GM21529 (cell line): ENCODE results near the gene DEFB129.
"Not testable (repeated sequence)": the region's sequence is repeated elsewhere in the genome, so short reads cannot be mapped to it uniquely, and the experiment has no call there.

Experiments
- ATAC-seq: cut with Tn5 transposase; IDR thresholded peaks from one replicate; pipeline ENCODE4 v1.9.1; 2021; ENCODE audit not compliant: unreplicated experiment

The DEFB129 gene, protein sequence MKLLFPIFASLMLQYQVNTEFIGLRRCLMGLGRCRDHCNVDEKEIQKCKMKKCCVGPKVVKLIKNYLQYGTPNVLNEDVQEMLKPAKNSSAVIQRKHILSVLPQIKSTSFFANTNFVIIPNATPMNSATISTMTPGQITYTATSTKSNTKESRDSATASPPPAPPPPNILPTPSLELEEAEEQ

DNA sequence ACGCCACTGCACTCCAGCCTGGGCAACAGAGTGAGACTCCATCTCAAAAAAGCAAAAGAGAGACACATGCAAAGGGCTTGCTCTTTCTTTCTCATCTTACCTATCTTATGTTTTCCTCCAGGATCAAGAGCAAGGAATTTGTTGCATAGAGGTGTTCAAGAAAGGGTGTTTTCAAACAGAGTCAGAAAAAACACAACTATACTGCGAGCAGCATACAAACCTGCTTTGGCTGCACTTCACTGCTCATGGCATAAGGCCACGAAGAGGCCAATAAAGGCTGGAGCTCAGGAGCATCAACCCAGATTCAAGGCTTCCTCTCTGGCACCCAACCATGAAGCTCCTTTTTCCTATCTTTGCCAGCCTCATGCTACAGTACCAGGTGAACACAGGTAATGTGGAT lies at the start of gene DEFB129:
TSS of gene DEFB129 (plus strand) at position 301 of the 400 bp plus-strand sequence. CDS start at position 332, 31 bp downstream.
- no peak for ATAC-seq

DNA sequence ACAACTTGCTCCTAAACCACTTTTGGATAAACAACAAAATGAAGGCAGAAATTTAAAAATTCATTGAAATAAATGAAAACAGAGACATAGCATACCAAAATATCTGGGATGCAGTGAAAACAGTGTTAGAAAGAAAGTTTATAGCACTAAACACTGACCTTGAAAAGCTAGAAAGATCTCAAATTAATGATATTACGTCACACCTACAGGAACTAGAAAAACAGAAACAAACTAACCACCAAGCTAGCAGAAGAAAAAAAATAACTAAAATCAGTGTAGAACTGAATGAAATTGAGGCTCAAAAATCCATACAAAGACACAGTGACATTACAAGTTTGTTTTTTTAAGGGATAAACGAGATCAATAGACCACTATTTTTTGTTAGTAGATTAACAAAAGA lies 42.8 kb upstream of the DEFB129 start:
- ATAC-seq = no peak

DNA sequence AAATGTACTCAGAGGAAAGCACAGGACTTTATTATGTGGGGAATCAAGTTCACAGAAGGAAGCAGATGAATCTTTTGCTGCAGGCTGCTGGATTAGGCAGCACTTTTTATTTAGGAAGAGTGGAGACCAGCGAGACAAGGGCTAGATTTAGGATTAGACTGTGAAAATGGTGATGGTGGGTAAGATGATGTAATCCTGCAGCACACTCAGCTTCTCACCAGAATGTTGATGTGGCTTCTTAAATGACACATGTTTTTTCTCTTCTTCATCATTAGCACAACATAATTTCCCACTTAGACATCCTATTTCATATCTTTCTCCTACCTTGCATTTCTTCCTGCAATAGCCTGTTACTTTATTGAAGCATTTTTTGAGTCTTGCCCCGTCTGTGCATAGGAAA lies 39.3 kb upstream of the DEFB129 start:
- ATAC-seq = no peak

DNA sequence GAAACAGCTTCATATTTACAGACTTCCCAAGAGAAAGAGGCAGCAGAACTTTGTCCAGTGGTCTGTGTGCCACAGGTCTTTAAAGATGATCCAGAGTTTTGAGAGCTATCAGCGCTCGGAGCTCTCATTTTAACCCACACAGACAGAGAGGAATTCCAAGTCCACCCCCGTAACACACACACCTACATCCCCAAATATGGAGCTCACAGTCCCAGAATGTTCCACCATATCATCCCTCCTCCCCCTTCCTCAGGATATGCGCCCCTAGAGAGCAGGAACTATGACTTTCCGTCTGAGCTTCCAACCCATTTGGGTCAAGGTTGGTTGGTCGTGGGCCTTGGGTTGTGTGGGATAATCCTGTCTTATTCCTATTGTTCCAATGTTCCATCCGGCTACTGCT lies 37.4 kb upstream of the DEFB129 start, which contains the start of gene DEFB128:
TSS of gene DEFB128 (minus strand) at position 101 of the 400 bp plus-strand sequence. CDS start at position 13, 88 bp downstream.
- no peak for ATAC-seq

DNA sequence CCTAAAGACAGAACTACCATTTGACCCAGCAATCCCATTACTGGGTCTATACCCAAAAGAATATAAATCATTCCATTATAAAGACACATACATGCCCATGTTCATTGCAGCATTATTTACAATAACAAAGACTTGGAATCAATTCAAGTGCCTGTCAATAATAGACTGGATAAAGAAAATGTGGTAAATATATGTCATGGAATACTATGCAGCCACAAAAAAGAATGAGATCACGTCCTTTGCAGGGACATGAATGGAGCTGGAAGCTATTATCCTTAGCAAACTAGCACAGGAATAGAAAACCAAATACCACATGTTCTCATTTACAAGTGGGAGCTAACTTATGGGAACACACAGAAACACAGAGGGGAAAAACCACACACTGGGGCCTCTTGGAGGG lies 28.8 kb upstream of the DEFB129 start:
- ATAC-seq = no peak

DNA sequence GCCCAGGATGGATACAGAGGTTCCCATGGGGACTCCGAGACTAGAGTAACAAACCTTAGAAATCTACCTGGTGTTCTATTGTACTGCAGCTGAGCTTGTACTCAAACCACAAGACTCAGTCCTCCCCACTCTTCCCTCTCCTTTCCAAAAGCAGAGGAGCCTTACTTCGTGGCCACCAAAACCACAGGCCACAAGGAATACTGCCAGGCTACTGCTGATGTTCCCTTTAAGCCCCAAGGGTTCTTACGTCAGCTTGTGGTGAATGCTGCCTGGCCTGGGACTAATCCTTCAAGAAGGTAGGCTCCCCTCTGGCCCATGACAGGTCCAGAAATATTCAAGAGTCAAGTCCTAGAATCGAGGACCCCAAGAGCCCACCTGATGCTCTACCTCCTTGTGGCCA lies 27.1 kb upstream of the DEFB129 start:
- no peak for ATAC-seq

DNA sequence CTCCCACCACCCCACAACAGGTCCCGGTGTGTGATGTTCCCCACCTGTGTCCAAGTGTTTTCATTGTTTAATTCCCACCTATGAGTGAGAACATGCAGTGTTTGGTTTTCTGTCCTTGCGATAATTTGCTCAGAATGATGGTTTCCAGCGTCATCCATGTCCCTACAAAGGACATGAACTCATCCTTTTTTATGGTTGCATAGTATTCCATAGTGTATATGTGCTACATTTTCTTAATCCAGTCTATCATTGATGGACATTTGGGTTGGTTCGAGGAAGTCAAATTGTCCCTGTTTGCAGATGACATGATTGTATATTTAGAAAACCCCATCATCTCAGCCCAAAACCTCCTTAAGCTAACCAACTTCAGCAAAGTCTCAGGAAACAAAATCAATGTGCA lies 23.4 kb upstream of the DEFB129 start:
- not testable (repeated sequence) for ATAC-seq

DNA sequence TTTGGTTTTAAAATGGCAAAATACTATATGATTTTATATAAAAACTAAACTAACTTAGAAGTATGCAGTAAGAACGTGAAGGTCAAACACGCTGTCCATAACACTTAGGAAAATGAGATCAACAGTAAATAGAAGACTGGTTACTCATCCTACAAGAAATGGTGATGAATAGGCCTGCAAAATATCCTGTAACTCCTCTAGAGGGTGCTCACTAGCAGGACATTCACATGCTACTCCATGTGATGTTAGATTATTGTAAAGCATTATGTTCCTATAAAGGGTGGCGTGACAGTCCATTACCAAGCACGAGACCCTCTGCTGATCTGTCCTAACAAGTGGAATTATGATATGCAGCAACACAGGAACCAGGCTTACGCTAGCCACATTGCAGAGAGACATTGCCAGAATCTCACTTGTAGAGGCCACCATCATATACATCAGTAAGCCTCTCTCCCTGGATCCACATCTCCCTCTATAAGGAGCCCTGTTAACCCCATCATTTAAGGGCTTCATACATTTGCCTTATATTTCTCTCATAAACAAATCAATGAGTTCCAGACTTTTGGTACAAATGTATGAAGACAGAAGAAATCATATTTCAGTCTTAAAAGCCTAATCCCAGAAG lies 18.0 kb upstream of the DEFB129 start:
- ATAC-seq = peak; percentile 56

DNA sequence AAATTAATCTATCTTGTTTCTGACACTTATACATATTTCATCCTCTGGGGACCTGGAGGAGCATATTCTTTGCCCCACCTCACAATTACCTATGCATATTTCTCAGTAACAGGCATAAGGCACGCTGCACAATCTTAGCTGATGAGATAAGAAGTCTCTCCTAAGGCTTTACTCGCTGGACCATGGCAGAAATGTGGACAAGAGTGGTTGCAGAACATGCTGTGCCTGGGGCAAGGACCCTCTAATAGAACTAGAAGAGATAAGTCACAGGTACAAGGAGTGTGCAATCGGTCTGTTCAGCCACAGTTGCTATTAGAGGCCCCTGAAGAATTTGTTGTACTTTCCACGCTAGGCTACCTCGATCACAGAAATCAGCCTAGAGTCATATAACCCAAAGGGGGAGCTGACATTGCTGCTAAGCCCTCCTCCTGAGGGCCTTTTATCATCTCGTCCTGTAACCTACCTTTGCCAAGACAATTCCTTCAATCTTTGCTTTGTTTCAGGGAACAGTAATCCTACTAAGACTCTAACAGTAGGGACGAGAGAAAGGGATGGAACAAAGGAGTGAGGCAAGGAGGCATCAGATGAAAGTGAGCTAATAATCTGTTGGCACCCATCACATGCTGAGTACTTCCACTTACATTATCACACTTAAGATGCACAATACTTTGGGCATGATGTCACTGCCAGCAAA lies 16.1 kb upstream of the DEFB129 start:
- no peak for ATAC-seq

DNA sequence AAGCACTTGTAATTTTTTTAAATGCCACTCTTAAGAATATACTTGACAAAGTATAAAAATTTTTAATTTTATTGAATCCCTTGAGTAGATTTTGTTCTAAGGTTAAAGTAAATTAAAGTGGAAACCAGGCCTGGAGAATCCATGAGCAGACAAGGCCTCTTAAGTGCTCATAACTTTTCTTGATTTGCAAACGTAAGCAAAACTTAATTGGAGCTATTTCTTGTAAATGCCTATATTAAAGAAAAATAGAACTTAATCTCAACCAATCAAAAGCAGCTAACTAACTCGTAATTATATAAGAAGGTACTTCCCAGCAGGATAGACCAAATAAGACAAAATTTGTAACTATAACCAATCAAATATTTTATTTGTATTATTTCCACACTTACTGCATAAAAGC lies 12.7 kb upstream of the DEFB129 start:
- ATAC-seq = no peak

DNA sequence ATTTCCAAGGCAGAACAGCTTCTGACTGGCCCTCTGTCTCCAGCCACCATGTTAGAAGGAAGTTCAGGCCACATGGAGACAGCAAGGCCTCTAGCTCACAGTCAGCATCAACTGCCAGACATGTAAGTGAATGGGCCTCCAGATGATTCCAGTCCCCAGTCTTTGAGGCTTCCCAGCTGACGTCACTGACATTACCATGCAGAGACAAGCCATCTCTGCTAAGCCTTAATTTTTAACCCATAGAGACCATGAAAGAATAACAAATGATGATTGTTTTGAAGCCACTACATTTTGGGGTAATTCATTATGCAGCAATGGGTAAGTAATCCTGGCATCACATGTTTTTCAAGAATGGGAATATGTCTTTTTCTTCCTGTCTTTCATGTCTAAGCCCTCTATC lies 11.3 kb upstream of the DEFB129 start:
- no peak for ATAC-seq

DNA sequence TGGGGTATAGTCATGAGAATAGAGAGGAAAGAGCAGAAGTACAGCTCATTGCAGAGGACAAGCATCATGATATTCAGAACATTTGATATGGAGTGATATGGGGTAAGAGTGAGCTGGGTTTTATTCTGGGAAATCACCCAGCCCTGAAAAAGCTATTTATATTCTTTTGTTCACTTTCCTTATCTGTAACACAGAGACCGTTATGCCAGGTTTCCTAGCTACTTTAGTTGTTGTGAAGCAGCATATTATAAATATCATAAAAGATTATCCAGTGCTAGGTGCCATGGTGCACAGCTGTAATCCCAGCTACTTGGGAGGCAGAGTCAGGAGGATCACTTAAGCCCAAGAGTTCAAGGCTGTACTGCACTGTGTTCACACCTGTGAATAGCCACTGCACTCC lies 9.8 kb upstream of the DEFB129 start:
- ATAC-seq = no peak

DNA sequence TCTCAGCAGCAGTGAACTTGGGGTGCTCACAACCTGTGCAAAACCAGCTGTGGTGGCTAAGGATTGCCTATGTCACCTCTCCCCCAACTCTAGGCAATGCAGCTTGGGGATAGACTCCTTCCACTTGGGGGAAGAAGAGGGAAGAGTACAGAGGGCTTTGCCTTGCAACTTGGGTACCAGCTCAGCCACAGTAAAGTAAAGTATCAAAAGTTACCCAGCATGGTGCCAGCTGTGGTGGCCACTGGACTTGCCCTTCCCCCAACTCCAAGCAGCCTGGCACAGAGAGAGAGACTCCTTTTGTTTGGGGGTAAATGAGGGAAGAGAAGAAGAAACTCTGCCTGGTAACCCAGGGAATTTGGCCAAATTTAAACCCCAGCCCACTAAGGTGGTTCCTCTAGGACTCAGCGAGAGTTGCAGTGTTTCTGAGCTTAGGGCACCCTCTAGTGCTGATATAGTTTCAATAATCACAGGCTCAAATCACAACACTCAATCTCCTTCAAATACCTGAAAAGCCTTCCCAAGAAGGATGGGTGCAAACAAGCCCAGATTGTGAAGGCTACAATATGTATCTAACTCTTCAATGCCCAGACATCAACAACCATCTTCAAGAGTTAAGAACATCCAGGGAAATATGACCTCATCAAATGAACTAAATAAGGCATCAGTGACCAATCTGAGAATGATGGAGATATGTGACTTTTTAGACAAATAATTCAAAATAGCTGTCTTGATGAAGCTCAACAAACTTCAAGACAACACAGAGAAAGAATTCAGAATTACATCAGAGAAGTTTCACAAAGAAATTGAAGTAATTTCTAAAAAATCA lies 7.6 kb upstream of the DEFB129 start:
- ATAC-seq = no peak

DNA sequence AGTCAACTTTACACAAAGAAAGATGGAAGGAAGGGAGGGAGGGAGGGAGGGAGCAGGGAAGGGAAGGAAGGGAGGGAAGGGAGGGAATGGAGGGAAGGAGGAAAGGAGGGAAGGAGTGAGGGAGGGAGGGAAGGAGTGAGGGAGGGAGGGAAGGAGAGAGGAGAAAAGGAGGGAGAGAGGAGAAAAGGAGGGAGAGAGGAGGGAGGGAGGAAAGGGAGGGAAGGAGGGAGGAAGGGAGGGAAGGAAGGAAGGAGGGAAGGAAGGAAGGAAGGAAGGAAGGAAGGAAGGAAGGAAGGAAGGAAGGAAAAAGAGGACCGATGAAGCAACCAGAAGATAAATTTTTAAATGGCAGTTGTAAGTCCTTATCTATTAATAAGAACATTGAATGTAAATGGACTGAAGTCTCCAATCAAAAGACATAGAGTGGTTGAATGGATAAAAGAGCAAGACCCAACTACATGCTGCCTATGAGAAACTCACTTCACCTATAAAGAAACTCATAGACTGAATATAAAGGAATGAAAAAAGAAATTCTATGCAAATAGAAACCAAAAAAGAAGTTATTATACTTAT lies 5.7 kb upstream of the DEFB129 start:
- no peak for ATAC-seq

DNA sequence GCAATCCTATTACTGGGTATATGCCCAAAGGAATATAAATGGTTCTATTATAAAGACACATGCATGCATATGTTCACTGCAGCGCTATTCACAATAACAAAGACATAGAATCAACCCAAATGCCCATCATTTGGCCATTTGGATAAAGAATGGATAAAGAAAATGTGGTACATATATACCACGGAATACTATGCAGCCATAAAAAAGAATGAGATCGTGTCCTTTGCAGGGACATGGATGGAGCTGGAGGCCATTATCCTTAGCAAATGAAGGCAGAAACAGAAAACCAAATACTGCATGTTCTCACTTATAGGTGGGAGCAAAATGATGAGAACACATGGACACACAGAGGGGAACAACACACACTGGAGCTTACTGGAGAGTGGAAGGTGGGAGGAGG lies 1.2 kb upstream of the DEFB129 start:
- not testable (repeated sequence) for ATAC-seq

DNA sequence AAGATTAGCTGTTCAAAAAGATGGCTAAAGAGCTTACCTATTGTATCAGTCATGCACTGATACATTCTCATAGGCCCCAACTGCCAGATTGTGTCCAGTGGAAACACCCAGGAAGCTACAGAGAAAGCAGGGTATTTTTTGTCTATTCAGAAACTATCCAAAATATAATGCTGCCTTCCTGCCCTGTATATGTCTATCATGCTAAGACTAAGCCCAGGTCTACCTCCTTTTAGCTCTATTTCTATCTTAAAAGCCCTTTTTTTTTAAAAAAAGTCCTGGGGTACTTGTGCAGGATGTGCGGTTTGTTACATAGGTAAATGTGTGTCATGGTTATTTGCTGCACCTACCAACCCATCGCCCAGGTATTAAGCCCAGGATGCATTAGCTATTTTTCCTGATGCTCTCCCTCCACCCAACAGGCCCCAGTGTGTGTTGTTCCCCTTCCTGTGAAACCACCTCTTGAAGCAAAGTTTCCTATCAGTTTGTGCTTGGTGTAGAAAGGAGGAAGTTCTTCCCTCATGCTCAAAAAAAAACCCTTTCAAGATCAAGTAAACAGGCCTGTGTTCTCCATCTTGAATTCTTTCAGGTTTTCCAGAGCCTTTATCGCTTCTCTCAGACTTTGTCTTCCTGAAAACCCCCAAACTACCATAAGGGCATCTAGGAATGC lies 514 bp downstream of the DEFB129 start:
- no peak for ATAC-seq

DNA sequence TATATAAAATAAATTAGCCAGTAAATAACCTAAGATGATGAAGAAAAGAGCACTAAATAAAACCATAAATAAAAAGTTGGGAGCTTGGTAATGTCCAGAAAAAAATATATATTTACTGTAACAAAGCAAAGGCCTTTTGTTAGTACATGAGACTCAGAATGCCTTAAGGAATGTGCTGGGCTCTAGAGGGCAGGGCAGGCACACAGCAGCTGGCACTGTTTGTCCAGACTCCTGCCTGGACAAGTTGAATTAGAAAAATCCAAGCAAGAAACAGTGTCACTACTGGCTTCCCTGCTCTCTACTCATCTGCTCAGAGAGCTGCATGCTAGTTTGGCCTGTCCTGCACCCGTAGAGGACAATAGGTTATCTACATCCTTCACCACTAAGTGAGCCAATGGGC lies 8.8 kb downstream of the DEFB129 start:
- no peak for ATAC-seq

DNA sequence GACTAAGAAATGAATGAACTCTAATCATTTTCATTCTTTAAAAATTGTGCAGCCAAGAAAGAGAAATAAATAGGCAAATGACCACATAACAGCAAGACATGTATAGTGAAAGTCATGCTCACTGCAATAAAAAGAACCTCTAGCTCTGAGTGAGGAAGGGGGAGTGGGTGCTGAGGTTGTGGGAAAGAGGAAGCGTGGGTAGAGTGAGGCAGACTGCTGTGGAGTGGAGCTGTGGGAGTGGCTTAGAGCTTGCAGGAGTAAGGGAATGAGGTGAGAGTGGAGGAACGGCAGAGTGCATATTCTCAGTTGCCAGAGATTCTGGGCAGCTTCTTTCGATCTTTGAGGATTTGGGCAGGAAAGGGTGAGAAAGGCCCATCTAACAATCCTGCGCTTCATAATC lies 10.4 kb downstream of the DEFB129 start:
- ATAC-seq = peak; percentile 55

DNA sequence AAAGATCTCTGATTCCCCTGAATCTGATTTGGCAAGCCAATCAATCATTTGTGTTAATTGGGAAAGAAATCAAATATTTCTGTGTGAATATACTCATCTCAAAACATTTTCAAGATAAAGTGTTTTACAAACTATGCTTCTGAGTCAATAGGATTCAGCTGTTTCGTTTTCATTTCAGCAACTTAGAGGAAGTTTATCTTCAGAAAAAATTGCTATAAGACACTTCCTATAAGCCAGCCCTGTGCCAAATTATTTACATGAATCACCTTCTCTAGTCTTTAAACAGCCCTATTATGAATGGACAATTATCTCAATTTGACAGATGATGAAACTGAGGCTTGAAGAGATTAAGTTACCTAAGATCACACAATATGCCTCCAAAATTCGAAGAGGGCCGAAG lies 10.9 kb downstream of the DEFB129 start:
- ATAC-seq = peak; percentile 73

DNA sequence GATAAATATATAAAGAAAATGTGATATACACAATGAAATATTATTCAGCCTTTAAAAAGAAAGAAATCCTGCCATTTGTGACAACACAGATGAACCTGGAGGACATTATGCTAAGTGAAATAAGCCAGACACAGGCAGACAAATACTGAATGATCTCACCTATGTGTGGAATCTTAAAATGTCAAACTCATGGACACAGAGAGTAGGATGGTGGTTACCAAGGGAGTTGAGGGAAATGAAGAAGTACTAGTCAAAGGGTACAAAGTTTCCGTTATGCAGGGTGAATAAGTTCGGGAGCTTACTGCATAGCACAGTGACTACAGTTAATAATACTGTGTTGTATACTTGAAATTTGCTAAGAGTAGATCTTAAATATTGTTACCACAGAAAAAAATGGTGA lies 15.8 kb downstream of the DEFB129 start:
- no peak for ATAC-seq

DNA sequence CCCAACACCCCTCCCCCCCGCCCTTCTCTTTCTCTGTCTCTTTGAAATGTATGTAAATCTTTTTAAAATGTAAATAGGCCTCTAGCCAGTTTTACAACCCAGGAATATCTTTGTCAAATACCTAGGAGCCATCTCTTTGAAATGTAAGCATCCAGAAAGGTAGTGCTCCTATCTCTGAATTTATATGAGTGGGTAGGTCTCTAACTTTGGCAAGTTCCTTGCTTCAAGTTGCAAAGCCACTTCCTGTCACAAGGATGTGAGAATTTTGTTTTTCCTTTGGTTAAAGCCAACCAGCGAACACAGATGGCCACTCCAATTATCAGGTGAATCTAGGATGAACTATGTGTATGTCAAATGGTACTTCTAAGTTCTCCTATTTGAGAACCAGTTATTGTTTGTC lies 24.3 kb downstream of the DEFB129 start:
- ATAC-seq = no peak
